ENCODE measurements around the gene RBM44. TPM values are rescaled to one million over a fixed set of nuclear protein-coding genes. Genes with fewer than 3 reads are reported as not detected.

Gene RBM44
- total RNA-seq, 1 experiment from 2014 or later: 1.2 TPM

- Histone ChIP-seq H3K9me2 (replicated peaks; ENCODE audit: insufficient read depth, low read length) (no peaks in the 10 kb centered on the region), H3K4me3 (ENCODE audit: low read length) (no peak overlapping the region), H3K27ac (ENCODE audit: low read length) (no peak overlapping the region), H3K9ac (ENCODE audit: low read length) (no peak overlapping the region), H3K36me3 (ENCODE audit: insufficient read depth, low read length) (no peaks in the 10 kb centered on the region), H2AFZ (ENCODE audit: low read length) (no peak overlapping the region), H3K9me3 (ENCODE audit: low read length) (no peaks in the 10 kb centered on the region), H3K27me3 (ENCODE audit: low read length) (no peaks in the 10 kb centered on the region), H3K4me2 (ENCODE audit: low read depth, low read length, poor library complexity, severe bottlenecking) (no peak overlapping the region), H3K79me2 (ENCODE audit: low read length) (no peaks in the 10 kb centered on the region), H4K20me1 (ENCODE audit: insufficient read depth, low read depth, low read length) (no peaks in the 10 kb centered on the region), H3K4me1 (ENCODE audit: low read length) (no peaks in the 10 kb centered on the region)
- DNase-seq: no peak
Observed at GRCh38 chr2:237878321-237879057, 79.9 kb downstream of the RBM44 start.

GRCh38 chr2:237879058-237879430 lies 80.5 kb downstream of the RBM44 start:
- H3K4me2 ChIP-seq (ENCODE audit: low read depth, low read length, poor library complexity, severe bottlenecking): no peak overlapping the region
- no peaks in the 10 kb centered on the region for H3K9me2 ChIP-seq (replicated peaks; ENCODE audit: insufficient read depth, low read length)

GRCh38 chr2:237879991-237880560 lies 81.5 kb downstream of the RBM44 start:
- no peak for DNase-seq
- H3K36me3 ChIP-seq (ENCODE audit: insufficient read depth, low read length): no peaks in the 10 kb centered on the region
- no peaks in the 10 kb centered on the region for H3K9me2 ChIP-seq (replicated peaks; ENCODE audit: insufficient read depth, low read length)
- no peak overlapping the region for H3K27ac ChIP-seq (ENCODE audit: low read length)
- no peaks in the 10 kb centered on the region for H3K27me3 ChIP-seq (ENCODE audit: low read length)
- no peak overlapping the region for H3K9ac ChIP-seq (ENCODE audit: low read length)
- no peak overlapping the region for H2AFZ ChIP-seq (ENCODE audit: low read length)
- no peak overlapping the region for H3K4me3 ChIP-seq (ENCODE audit: low read length)
- no peaks in the 10 kb centered on the region for H3K4me1 ChIP-seq (ENCODE audit: low read length)
- no peaks in the 10 kb centered on the region for H3K79me2 ChIP-seq (ENCODE audit: low read length)
- no peaks in the 10 kb centered on the region for H3K9me3 ChIP-seq (ENCODE audit: low read length)
- no peaks in the 10 kb centered on the region for H4K20me1 ChIP-seq (ENCODE audit: insufficient read depth, low read depth, low read length)
- H3K4me2 ChIP-seq (ENCODE audit: low read depth, low read length, poor library complexity, severe bottlenecking): no peak overlapping the region

More at GRCh38 chr2:237879058-237879430, 80.5 kb downstream of the RBM44 start:
- Histone ChIP-seq H3K9ac (ENCODE audit: low read length) (no peak overlapping the region), H3K27ac (ENCODE audit: low read length) (no peak overlapping the region), H3K4me3 (ENCODE audit: low read length) (no peak overlapping the region), H3K36me3 (ENCODE audit: insufficient read depth, low read length) (no peaks in the 10 kb centered on the region), H3K4me1 (ENCODE audit: low read length) (no peaks in the 10 kb centered on the region), H2AFZ (ENCODE audit: low read length) (no peak overlapping the region), H3K27me3 (ENCODE audit: low read length) (no peaks in the 10 kb centered on the region), H3K79me2 (ENCODE audit: low read length) (no peaks in the 10 kb centered on the region), H3K9me3 (ENCODE audit: low read length) (no peaks in the 10 kb centered on the region), H4K20me1 (ENCODE audit: insufficient read depth, low read depth, low read length) (no peaks in the 10 kb centered on the region)
- DNase-seq: no peak

- Histone ChIP-seq H3K9me2 (replicated peaks; ENCODE audit: insufficient read depth, low read length) (no peaks in the 10 kb centered on the region), H3K9ac (ENCODE audit: low read length) (no peak overlapping the region), H3K27me3 (ENCODE audit: low read length) (no peaks in the 10 kb centered on the region), H3K4me2 (ENCODE audit: low read depth, low read length, poor library complexity, severe bottlenecking) (no peak overlapping the region), H2AFZ (ENCODE audit: low read length) (no peak overlapping the region), H3K36me3 (ENCODE audit: insufficient read depth, low read length) (no peaks in the 10 kb centered on the region), H3K9me3 (ENCODE audit: low read length) (no peaks in the 10 kb centered on the region), H4K20me1 (ENCODE audit: insufficient read depth, low read depth, low read length) (no peaks in the 10 kb centered on the region), H3K27ac (ENCODE audit: low read length) (no peak overlapping the region), H3K79me2 (ENCODE audit: low read length) (no peaks in the 10 kb centered on the region), H3K4me1 (ENCODE audit: low read length) (no peaks in the 10 kb centered on the region), H3K4me3 (ENCODE audit: low read length) (no peak overlapping the region)
- DNase-seq: no peak
Observed at GRCh38 chr2:237882510-237883481, 84.2 kb downstream of the RBM44 start.

GRCh38 chr2:237883951-237884446 lies 85.4 kb downstream of the RBM44 start:
- Histone ChIP-seq H4K20me1 (ENCODE audit: insufficient read depth, low read depth, low read length) (no peaks in the 10 kb centered on the region), H3K4me1 (ENCODE audit: low read length) (no peaks in the 10 kb centered on the region)
- DNase-seq: no peak

GRCh38 chr2:237884681-237885080 lies 86.1 kb downstream of the RBM44 start:
- H3K27ac ChIP-seq (ENCODE audit: low read length): no peak overlapping the region
- H3K9ac ChIP-seq (ENCODE audit: low read length): no peak overlapping the region
- no peaks in the 10 kb centered on the region for H3K4me1 ChIP-seq (ENCODE audit: low read length)
- H4K20me1 ChIP-seq (ENCODE audit: insufficient read depth, low read depth, low read length): no peaks in the 10 kb centered on the region
- H3K36me3 ChIP-seq (ENCODE audit: insufficient read depth, low read length): no peaks in the 10 kb centered on the region
- no peaks in the 10 kb centered on the region for H3K9me3 ChIP-seq (ENCODE audit: low read length)
- no peak for DNase-seq
- H3K79me2 ChIP-seq (ENCODE audit: low read length): no peaks in the 10 kb centered on the region
- H3K4me2 ChIP-seq (ENCODE audit: low read depth, low read length, poor library complexity, severe bottlenecking): no peak overlapping the region
- no peaks in the 10 kb centered on the region for H3K27me3 ChIP-seq (ENCODE audit: low read length)
- H3K4me3 ChIP-seq (ENCODE audit: low read length): no peak overlapping the region
- no peak overlapping the region for H2AFZ ChIP-seq (ENCODE audit: low read length)
- no peaks in the 10 kb centered on the region for H3K9me2 ChIP-seq (replicated peaks; ENCODE audit: insufficient read depth, low read length)

More at GRCh38 chr2:237883951-237884446, 85.4 kb downstream of the RBM44 start:
- H3K36me3 ChIP-seq (ENCODE audit: insufficient read depth, low read length): no peaks in the 10 kb centered on the region
- no peaks in the 10 kb centered on the region for H3K79me2 ChIP-seq (ENCODE audit: low read length)
- no peak overlapping the region for H3K27ac ChIP-seq (ENCODE audit: low read length)
- no peak overlapping the region for H3K4me3 ChIP-seq (ENCODE audit: low read length)
- no peak overlapping the region for H2AFZ ChIP-seq (ENCODE audit: low read length)
- H3K9me3 ChIP-seq (ENCODE audit: low read length): no peaks in the 10 kb centered on the region
- H3K27me3 ChIP-seq (ENCODE audit: low read length): no peaks in the 10 kb centered on the region
- H3K9me2 ChIP-seq (replicated peaks; ENCODE audit: insufficient read depth, low read length): no peaks in the 10 kb centered on the region
- no peak overlapping the region for H3K4me2 ChIP-seq (ENCODE audit: low read depth, low read length, poor library complexity, severe bottlenecking)
- H3K9ac ChIP-seq (ENCODE audit: low read length): no peak overlapping the region

GRCh38 chr2:237885111-237885930 lies 86.7 kb downstream of the RBM44 start:
- Histone ChIP-seq H3K4me2 (ENCODE audit: low read depth, low read length, poor library complexity, severe bottlenecking) (no peak overlapping the region), H3K9me3 (ENCODE audit: low read length) (no peaks in the 10 kb centered on the region), H3K9ac (ENCODE audit: low read length) (no peak overlapping the region), H3K4me3 (ENCODE audit: low read length) (no peak overlapping the region), H2AFZ (ENCODE audit: low read length) (no peak overlapping the region), H3K4me1 (ENCODE audit: low read length) (no peaks in the 10 kb centered on the region), H3K79me2 (ENCODE audit: low read length) (no peaks in the 10 kb centered on the region), H3K27ac (ENCODE audit: low read length) (no peak overlapping the region), H3K36me3 (ENCODE audit: insufficient read depth, low read length) (no peaks in the 10 kb centered on the region), H3K9me2 (replicated peaks; ENCODE audit: insufficient read depth, low read length) (no peaks in the 10 kb centered on the region), H3K27me3 (ENCODE audit: low read length) (no peaks in the 10 kb centered on the region), H4K20me1 (ENCODE audit: insufficient read depth, low read depth, low read length) (no peaks in the 10 kb centered on the region)
- no peak for DNase-seq

Measured in Karpas-422 (cell line).